ENCODE measurements around the gene CDKN2B.

CDKN2B gene

DNA sequence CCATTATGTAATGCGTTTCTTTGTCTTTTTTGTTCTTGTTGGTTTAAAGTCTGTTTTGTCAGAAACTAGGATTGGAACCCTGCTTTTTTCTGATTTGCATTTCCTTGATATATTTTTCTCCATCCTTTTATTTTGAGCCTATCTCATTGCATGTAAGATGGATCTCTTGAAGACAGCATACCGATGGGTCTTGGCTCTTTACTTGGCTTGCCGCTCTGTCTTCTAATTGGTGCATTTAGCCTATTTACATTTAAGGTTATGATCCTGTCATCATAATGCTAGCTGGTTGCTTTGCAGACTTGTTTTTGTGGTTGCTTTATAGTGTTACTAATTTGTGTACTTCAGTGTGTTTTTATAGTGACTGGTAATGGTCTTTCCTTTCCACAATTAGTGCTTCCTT is 13.3 kb upstream of the CDKN2B start:
- no peaks in the 10 kb centered on the region for H3K9me3 ChIP-seq (ENCODE audit: control insufficient read depth, low read length)
- TF ChIP-seq CTCF (IDR thresholded peaks at IDR 0.05) = no peak

GRCh38 chr9:22010866-22011625 is 1.9 kb upstream of the CDKN2B start:
- Histone ChIP-seq H3K9me3 (ENCODE audit: control insufficient read depth, low read length) (no peaks in the 10 kb centered on the region), H3K9ac (no peak overlapping the region), H3K4me3 (ENCODE audit: low read depth, low read length) (no peak overlapping the region), H3K36me3 (ENCODE audit: control insufficient read depth, insufficient read depth, low read length) (no peaks in the 10 kb centered on the region), H2AFZ (no peak overlapping the region), H3K79me2 (no peaks in the 10 kb centered on the region), H3K27me3 (ENCODE audit: control insufficient read depth, insufficient read depth, low read length) (no peaks in the 10 kb centered on the region), H3K27ac (no peak overlapping the region), H3K4me2 (ENCODE audit: low read length) (no peak overlapping the region), H3K4me1 (no peaks in the 10 kb centered on the region)
- TF ChIP-seq CTCF (IDR thresholded peaks at IDR 0.05) = no peak

More for the DNA sequence above, 13.3 kb upstream of the CDKN2B start:
- Histone ChIP-seq H3K4me3 (ENCODE audit: low read depth, low read length) (no peak overlapping the region), H3K79me2 (no peaks in the 10 kb centered on the region), H3K36me3 (ENCODE audit: control insufficient read depth, insufficient read depth, low read length) (no peaks in the 10 kb centered on the region), H3K27me3 (ENCODE audit: control insufficient read depth, insufficient read depth, low read length) (no peaks in the 10 kb centered on the region), H3K4me2 (ENCODE audit: low read length) (no peak overlapping the region), H3K4me1 (no peaks in the 10 kb centered on the region), H3K9ac (no peak overlapping the region), H3K27ac (no peak overlapping the region), H2AFZ (no peak overlapping the region)

DNA sequence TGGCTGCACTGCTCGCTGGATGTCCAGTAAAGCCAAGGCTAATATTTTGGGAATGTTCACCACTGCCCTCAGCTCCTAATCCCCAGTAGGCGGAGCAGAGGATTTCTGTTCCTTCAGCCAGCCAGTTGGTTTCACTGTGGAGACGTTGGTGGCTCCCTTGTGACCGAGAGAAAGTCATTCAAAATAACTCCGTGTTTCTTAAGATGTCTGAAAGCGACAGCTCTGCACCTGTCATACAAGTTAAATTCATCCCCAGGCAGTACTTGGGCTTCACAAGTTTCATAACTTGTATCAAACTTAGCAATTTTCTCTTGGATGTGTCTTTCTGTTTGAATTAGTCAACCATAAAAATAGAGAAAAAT is 382 bp upstream of the CDKN2B start:
- peak overlapping the region; percentile 75 for H3K4me3 ChIP-seq (ENCODE audit: low read depth, low read length)
- no peaks in the 10 kb centered on the region for H3K4me1 ChIP-seq
- TF ChIP-seq CTCF (IDR thresholded peaks at IDR 0.05) = no peak
- peak overlapping the region; percentile 92 for H3K4me2 ChIP-seq (ENCODE audit: low read length)
- peak overlapping the region; percentile 53 for H3K27ac ChIP-seq
- no peaks in the 10 kb centered on the region for H3K27me3 ChIP-seq (ENCODE audit: control insufficient read depth, insufficient read depth, low read length)
- H2AFZ ChIP-seq = peak overlapping the region; percentile 90
- no peaks in the 10 kb centered on the region for H3K9me3 ChIP-seq (ENCODE audit: control insufficient read depth, low read length)
- H3K9ac ChIP-seq = no peak overlapping the region
- H3K36me3 ChIP-seq (ENCODE audit: control insufficient read depth, insufficient read depth, low read length) = no peaks in the 10 kb centered on the region
- H3K79me2 ChIP-seq = no peaks in the 10 kb centered on the region

DNA sequence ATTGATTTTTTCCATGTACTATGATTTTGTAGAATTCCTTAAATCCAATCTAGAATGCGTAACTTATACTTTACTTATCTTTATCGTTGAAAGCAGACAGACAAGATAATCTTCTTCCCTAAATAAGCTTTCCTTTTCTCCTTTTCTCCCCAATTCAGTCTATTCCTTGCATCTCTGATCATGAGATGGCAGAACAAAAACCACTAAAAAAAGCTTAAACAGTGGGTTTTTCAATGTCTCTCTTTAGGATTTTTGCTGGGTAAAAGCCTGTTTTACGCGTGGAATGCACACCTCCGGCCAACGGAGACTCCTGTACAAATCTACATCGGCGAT is 755 bp downstream of the CDKN2B start:
- Histone ChIP-seq H3K4me3 (ENCODE audit: low read depth, low read length) (peak overlapping the region; percentile 75), H3K27ac (peak overlapping the region; percentile 79), H3K4me2 (ENCODE audit: low read length) (peak overlapping the region; percentile 92), H3K4me1 (no peaks in the 10 kb centered on the region), H3K9ac (no peak overlapping the region), H2AFZ (peak overlapping the region; percentile 90), H3K36me3 (ENCODE audit: control insufficient read depth, insufficient read depth, low read length) (no peaks in the 10 kb centered on the region), H3K79me2 (no peaks in the 10 kb centered on the region), H3K9me3 (ENCODE audit: control insufficient read depth, low read length) (no peaks in the 10 kb centered on the region), H3K27me3 (ENCODE audit: control insufficient read depth, insufficient read depth, low read length) (no peaks in the 10 kb centered on the region)
- TF ChIP-seq CTCF (IDR thresholded peaks at IDR 0.05) = no peak

All from parathyroid adenoma (tissue), 2 donors.